Activated naive CD8-positive, alpha-beta T cell treated with anti-CD3 and anti-CD28 coated beads, Interleukin-2, amount 10 ng/mL, durations not matched to agents 7 days and 5 days (primary cell): ENCODE results near the gene CIZ1. TPM values are rescaled to one million over a fixed set of nuclear protein-coding genes. Genes with fewer than 3 reads are reported as not detected.
A peak's percentile ranks its signal among the peaks of the same experiment; 100 is the strongest.
"Not testable (repeated sequence)": the region's sequence is repeated elsewhere in the genome, so short reads cannot be mapped to it uniquely, and the experiment has no call there.

Experiments
- ATAC-seq: fragments of 150-1000 bp; cut with Tn5 transposase; one replicate; pipeline ENCODE4 v1.10.0; 2021; ENCODE audit warnings: low read depth, moderate library complexity
- POLR2A ChIA-PET: fragments of 350-600 bp; sonication (Branson Sonifier 250); formaldehyde crosslinking; loops from one replicate; lab custom pipeline; 2021; ENCODE audit warnings: antibody characterized with exemption; lab: Charles Lee
- DNase-seq: peaks from one replicate; pipeline ENCODE4 v3.0.0; 2021
- H3K27ac Mint-ChIP-seq: one replicate; pipeline ENCODE4 v1.8.0; 2022; ENCODE audit warnings: mild to moderate bottlenecking, mixed read lengths
- H3K27me3 Mint-ChIP-seq: one replicate; pipeline ENCODE4 v1.8.0; 2022; ENCODE audit warnings: mild to moderate bottlenecking, moderate library complexity, mixed read lengths
- H3K36me3 Mint-ChIP-seq: one replicate; pipeline ENCODE4 v1.8.0; 2021; ENCODE audit warnings: mild to moderate bottlenecking, mixed read lengths
- H3K4me1 Mint-ChIP-seq: one replicate; pipeline ENCODE4 v1.8.0; 2021; ENCODE audit warnings: mixed read lengths
- H3K4me3 Mint-ChIP-seq: one replicate; pipeline ENCODE4 v1.8.0; 2022; ENCODE audit warnings: mild to moderate bottlenecking, moderate library complexity, mixed read lengths
- H3K9me3 Mint-ChIP-seq: one replicate; pipeline ENCODE4 v1.8.0; 2021; ENCODE audit warnings: mixed read lengths
- total RNA-seq, 2 experiments: library from RNA; stranded (reverse); gene quantifications; one replicate each; pipeline ENCODE4 v1.2.3, GENCODE V29; 2021

CIZ1 gene
- total RNA-seq, 2 experiments from 2014 or later: 149 to 152 TPM

DNA sequence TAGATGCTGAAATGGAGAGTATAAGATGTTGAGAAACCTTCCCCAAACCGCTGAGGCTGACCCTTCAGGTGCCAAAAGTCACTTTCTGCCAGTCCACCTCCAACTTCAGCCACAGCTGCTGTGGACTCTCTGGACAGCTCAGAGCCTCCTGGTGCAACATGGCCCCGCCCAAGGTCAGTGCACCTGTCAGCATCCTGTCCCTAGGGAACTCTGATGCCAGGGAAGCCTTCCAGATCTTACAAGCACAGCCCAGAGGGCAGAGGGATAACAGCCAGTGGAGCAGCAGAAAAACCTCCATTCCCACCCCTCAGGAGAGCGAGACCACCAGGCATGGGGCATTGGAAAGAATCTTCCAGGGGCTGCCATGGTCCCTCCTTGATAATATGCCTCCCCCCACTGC lies 53.4 kb downstream of the CIZ1 start:
- peaks cover 23% of the 10 kb centered on the region for H3K27me3 Mint-ChIP-seq
- peaks cover 14% of the 10 kb centered on the region for H3K4me1 Mint-ChIP-seq
- H3K36me3 Mint-ChIP-seq: peaks cover 2% of the 10 kb centered on the region
- peaks cover 1% of the 10 kb centered on the region for H3K9me3 Mint-ChIP-seq
- no peak overlapping the region for H3K27ac Mint-ChIP-seq
- no peak overlapping the region for H3K4me3 Mint-ChIP-seq
- POLR2A ChIA-PET: interaction anchor here (1.6 kb wide), 1 partner anchor 55 kb away, joined by 4 read pairs; no protein-coding TSS in a partner anchor
- DNase-seq (no peak), ATAC-seq (no peak)

DNA sequence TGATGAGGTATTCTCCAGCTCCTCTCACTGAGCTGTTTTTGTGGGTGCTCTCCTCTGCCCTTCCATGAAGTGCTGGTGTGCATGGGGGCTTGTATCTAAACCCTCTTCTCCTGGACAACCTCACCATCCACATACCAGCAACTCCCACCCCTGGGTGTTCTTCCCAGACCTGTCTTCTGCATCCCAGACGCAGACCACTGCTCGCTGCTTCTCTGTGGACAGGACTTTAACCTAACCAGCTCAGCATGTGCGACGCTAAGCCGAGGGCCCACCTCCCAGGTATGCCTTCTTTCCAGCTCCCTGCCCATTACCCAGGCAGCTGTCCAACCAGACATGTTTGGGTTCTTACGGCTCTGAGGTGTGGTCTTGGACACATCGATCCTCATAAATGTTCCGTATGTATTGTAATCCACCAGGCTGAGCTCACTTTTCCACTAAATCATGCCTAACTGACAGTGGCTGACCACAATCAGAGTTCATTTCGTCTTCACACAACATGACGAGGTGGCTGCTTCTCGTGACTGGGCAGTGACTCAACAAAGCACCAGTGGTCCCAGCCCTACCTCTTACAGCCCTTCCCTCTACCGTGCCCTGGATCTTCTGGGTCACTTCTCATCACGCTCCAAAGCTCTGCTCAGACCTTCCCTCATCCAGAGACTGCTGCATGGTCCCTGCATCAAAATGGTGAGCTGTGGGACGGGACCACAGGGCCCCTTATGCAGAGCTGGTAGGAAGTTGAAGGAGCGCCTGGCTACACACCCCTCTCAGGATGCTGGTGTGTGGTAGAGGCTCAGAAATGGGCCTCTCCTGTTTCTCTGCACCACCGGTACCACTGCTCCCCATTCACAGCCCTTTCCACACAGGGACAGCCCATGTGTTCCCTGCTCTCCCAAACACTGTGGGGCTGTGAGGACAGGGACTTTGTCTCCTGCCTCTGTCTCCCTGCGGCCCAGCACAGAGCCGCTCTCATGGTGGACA lies 54.3 kb downstream of the CIZ1 start:
- Mint-ChIP-seq H3K36me3 (peaks cover 2% of the 10 kb centered on the region), H3K4me3 (no peak overlapping the region), H3K27me3 (peaks cover 28% of the 10 kb centered on the region), H3K27ac (no peak overlapping the region), H3K4me1 (peaks cover 15% of the 10 kb centered on the region), H3K9me3 (peaks cover 1% of the 10 kb centered on the region)
- ATAC-seq: no peak
- no peak for DNase-seq
- POLR2A ChIA-PET: interaction anchor here (0.6 to 1.6 kb wide), 3 partner anchors 32 to 1458 kb away, joined by 3 to 6 read pairs (median 4); no protein-coding TSS in a partner anchor

DNA sequence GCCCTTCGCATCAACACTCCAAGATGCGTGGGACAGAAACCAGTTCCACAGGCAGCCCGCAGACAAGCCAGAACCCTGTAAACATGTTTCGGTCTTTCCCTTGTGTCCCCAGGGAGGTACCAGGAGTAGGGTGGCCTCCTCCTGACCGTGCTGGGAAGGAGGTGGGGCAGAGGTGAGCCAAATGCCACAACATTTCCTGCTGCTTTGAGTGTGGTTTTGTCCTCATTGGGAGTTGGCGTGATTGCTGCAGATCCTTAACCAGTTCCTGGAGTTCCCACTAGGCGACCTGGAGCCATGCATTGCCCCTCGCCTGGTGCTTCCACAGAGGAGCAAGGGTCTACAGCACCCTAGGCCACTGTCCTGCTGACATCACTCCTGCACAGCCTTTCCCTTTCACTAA lies 55.8 kb downstream of the CIZ1 start:
- POLR2A ChIA-PET, H3K27ac Mint-ChIP-seq, DNase-seq, H3K4me3 Mint-ChIP-seq, H3K36me3 Mint-ChIP-seq, H3K9me3 Mint-ChIP-seq, ATAC-seq: not testable (repeated sequence)
- H3K27me3 Mint-ChIP-seq: peaks cover 38% of the 10 kb centered on the region
- H3K4me1 Mint-ChIP-seq: peaks cover 11% of the 10 kb centered on the region

DNA sequence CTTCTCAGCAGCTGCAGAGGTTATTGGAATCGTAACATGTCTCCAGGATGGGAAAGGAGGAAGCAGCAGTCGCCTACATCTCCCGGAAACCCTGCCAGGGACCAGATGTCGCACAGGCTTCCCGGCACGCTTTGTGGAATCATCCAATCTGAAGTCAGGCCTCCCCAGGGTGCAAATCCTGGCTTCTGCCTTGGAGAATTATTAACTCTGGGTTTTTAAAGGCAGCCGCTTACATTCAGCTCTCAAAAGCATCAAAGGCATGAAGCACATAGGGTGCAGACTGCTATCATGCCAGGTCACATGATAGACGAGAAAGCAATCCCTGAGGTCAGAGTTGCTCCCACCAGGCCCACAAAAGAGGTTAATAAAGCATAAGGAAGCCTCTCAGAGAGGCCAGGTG lies 59.2 kb downstream of the CIZ1 start:
- Mint-ChIP-seq H3K27me3 (peaks cover 38% of the 10 kb centered on the region), H3K4me1 (peaks cover 18% of the 10 kb centered on the region)
- DNase-seq, H3K36me3 Mint-ChIP-seq, H3K9me3 Mint-ChIP-seq, H3K4me3 Mint-ChIP-seq, ATAC-seq, H3K27ac Mint-ChIP-seq, POLR2A ChIA-PET: not testable (repeated sequence)

DNA sequence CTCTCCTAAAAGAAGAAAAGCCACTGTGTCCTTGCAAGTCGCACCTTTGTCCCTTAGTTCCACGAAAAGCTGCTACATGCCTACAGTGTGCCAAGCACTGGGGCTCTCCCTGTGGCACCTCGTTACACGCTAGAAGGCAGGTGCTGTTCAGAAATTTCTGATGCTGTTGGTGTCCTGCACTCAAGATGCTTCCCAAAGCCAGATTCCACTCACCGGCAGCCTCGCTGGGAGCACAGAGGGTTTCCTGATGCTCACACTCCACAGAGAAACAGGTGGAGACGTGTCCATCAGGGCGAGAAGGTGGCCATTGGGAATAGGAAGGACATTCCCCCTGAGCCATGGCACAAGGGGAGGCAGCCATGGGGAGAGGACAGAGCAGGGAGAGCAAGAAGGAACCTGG lies 60.0 kb downstream of the CIZ1 start:
- POLR2A ChIA-PET, H3K27ac Mint-ChIP-seq, H3K4me3 Mint-ChIP-seq, ATAC-seq, H3K36me3 Mint-ChIP-seq, DNase-seq, H3K9me3 Mint-ChIP-seq: not testable (repeated sequence)
- H3K27me3 Mint-ChIP-seq: peaks cover 38% of the 10 kb centered on the region
- H3K4me1 Mint-ChIP-seq: peaks cover 19% of the 10 kb centered on the region

DNA sequence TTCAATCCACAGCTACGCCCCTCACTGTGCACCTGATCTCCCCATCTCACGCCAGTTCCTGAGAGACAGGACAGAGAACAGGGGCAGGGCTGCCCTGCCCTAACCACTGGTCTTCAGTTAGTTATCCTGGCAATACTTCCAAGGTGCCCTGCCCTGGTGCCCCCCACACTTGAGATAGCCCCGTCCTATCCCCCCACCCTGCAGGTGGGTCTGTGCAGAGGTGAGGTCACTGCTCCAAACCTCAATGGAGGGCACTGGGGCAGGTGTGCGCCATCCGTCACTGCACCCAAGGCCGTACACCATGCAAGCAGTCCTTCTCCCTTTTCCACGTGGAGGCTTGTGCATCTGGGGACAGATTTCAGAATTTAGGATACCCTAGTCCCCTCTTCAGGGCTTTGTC lies 60.7 kb downstream of the CIZ1 start:
- H3K27ac Mint-ChIP-seq, ATAC-seq, DNase-seq, H3K36me3 Mint-ChIP-seq, H3K4me3 Mint-ChIP-seq, H3K9me3 Mint-ChIP-seq, POLR2A ChIA-PET: not testable (repeated sequence)
- Mint-ChIP-seq H3K27me3 (peaks cover 36% of the 10 kb centered on the region), H3K4me1 (peaks cover 23% of the 10 kb centered on the region)

DNA sequence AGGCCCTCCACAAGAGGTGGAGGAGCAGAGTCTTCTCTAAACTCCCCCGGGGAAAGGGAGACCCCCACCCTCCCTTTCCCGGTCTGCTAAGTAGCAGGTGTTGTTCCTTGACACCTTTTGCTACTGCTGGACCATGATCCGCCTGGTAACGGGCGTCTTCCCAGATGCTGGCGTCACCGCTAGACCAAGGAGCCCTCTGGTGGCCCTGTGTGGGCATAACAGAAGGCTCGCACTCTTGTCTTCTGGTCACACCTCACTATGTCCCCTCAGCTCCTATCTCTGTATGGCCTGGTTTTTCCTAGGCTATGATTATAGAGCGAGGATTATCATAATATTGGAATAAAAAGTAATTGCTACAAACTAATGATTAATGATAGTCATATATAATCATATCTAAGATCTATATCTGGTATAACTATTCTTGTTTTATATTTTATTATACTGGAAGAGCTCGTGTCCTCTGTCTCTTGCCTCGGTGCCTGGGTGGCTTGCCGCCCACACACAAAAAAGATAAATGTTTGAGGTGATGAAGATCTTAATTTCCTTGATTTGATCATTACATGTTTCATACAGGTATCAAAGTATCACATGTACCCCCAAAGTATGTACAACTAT lies 61.3 kb downstream of the CIZ1 start:
- H3K9me3 Mint-ChIP-seq, H3K27ac Mint-ChIP-seq, ATAC-seq, H3K36me3 Mint-ChIP-seq, POLR2A ChIA-PET: not testable (repeated sequence)
- DNase-seq: peak; percentile 58
- Mint-ChIP-seq H3K4me3 (peak overlapping the region; percentile 58), H3K4me1 (peaks cover 26% of the 10 kb centered on the region), H3K27me3 (peaks cover 34% of the 10 kb centered on the region)

DNA sequence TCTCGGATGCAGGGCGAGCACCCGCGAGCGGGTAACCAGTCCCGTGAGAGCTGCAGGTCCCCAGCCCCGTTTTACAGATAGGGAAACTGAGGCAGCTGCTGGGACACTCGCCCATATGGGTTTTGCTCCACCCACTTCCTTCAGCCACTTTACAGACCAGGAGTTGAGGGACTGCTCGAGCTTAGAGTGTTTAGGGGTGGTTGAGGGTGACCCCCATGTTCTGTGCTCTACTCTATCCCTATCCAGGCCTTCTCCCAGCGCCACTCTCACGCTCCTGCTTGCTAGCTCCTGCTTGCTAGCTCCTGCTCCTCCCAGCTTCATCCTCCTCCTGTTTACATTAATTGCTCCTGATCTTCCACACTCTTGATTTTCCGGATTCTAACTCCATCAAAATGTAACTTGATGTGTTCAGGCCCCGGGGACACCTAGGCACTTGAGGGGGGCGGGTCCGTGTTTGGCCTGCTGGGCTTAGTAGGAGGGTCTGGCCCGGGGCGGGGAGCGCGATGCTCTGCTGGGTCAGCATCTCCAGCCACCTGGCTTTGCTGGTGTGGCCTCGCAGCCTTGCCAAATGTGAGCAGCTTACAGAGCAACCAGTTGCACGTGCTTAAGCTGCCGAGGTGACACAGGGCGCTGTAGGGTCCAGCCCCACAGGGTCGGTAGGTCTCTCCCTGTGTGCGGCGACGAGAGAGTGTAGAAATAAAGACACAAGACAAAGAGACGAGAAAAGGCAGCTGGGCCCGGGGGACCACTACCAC lies 62.4 kb downstream of the CIZ1 start:
- DNase-seq (no peak), ATAC-seq (no peak)
- peak overlapping the region; percentile 95 for H3K27ac Mint-ChIP-seq
- POLR2A ChIA-PET: interaction anchor here (0.9 to 1.2 kb wide), 7 partner anchors 11 to 242 kb away, joined by 3 to 7 read pairs (median 3); partner anchors contain the start of gene BBLN
- H3K27me3 Mint-ChIP-seq: peaks cover 25% of the 10 kb centered on the region
- peak overlapping the region; percentile 96 for H3K4me3 Mint-ChIP-seq
- H3K9me3 Mint-ChIP-seq: no peaks in the 10 kb centered on the region
- no peaks in the 10 kb centered on the region for H3K36me3 Mint-ChIP-seq
- peaks cover 30% of the 10 kb centered on the region for H3K4me1 Mint-ChIP-seq

DNA sequence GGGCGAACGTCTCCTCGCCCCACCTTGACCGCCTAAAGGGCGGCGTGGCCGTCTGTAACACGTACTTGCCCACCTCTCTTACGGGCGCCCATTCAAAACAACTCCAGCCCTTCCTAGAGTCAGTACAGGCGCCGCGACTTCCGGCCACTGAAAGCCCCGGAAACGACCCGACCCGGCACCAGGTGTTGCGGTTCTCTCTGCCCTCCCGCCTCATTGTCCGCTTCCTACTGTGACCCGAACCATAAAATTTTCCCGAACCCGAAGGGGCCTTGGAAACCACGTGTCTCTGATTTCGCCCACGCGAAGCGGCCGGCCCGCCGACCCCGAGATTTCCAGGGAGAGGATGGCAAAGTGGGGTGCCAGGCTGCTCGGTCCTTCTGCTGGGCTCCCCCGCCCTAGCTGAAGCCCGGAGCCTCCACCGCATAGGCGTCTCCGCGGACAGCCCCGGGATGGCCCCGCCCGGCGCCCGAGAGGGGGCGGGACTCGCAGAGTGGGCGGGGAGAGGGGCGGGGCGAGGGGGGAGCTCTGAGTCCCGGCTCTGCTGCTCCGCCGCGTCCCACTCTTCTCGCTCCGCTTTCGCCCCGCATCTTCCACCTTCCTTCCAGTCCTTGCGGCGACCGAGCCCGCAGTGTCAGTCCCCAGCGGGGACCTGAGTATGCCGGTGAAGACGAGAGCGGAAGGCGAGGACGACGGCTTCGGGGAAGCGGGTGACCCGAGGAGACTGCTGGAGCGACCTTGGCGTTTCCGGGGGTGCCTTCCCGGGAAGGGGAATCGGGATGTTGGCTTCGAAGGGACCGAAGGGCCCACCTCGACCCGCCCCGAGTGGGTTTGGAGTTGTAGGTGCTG lies 63.2 kb downstream of the CIZ1 start:
- POLR2A ChIA-PET: interaction anchor here (0.9 to 1.2 kb wide), 8 partner anchors 10 to 242 kb away, joined by 3 to 7 read pairs (median 3); partner anchors contain the start of gene BBLN
- Mint-ChIP-seq H3K27me3 (peaks cover 18% of the 10 kb centered on the region), H3K27ac (peak overlapping the region; percentile 95), H3K4me3 (peak overlapping the region; percentile 96), H3K36me3 (peaks cover 4% of the 10 kb centered on the region), H3K9me3 (no peaks in the 10 kb centered on the region), H3K4me1 (peaks cover 28% of the 10 kb centered on the region)
- DNase-seq: peak; percentile 96
- peak; percentile 80 for ATAC-seq

DNA sequence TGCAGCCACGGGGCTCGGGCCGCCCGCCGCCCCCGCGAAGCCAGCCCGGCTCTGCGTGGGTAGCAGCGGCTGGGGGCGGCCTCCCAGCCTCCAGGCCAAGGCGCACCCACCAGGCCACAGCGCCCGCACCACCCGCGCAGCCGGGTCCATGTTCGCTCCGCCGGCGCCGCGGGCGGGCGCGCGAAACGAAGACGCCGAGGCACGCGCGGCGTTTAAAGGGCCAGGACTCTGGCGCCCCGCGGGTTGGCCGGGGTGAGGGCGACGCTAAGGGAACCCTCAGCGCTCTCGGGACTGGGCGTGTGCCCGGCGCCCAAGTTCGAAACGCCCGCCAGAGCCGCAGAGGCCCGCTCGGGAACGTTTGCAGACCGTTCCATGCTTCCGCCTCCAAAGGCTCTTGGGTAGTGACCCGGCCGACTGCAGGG lies 63.8 kb downstream of the CIZ1 start, which contains the start of gene PTGES2:
Gene PTGES2, minus strand, starts transcription at position 162 of the 422 bp plus-strand sequence. Its CDS starts 12 bp downstream, at position 150.
- Mint-ChIP-seq H3K36me3 (peaks cover 4% of the 10 kb centered on the region), H3K4me3 (peak within 1 kb of the TSS; percentile 96), H3K9me3 (no peaks in the 10 kb centered on the region), H3K4me1 (peaks cover 23% of the 10 kb centered on the region), H3K27me3 (peaks cover 12% of the 10 kb centered on the region), H3K27ac (peak within 1 kb of the TSS; percentile 95)
- POLR2A ChIA-PET: interaction anchor here (0.6 to 1.1 kb wide), 3 partner anchors 10 to 165 kb away, joined by 3 to 7 read pairs (median 3); no protein-coding TSS in a partner anchor
- DNase-seq: peak; percentile 92
- peak; percentile 69 for ATAC-seq

DNA sequence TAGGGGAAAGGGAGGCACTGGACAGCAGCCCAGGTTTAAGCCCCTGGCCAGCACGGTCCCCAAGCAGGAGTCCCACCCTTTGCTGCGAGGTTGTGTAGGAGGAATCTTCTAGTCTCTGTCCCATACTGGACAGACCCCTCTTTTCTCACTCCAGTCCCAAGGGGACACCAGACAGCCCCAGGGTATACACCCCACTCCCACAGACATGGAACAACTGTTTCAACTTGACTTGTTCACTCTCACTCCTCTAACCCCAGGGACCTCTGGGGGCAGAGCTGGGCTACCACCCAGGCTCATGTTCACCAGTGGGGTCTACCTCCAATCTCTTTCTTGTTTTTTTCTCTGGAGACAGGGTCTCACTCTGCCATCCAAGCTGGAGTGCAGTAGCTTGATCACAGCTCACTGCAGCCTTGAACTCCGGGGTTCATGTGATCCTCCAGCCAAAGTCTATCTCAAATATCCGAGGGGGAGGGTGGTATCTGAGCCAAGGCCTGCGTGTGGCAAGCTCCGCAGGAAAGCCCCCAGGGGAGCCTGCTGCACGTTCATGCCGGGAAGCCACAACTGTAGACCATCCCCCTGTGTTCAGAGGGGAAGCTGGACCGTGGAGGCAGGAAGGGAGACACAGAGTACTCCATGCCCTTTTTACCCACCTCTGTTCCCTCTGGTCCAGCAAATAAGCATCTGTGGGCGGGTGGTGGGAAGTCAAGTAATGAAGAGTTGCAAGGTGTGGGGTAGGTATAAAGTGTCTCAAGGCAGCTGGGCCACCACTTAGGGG lies 65.6 kb downstream of the CIZ1 start:
- DNase-seq (no peak), ATAC-seq (no peak)
- Mint-ChIP-seq H3K4me1 (peaks cover 23% of the 10 kb centered on the region), H3K27me3 (no peaks in the 10 kb centered on the region), H3K9me3 (no peaks in the 10 kb centered on the region), H3K27ac (peak overlapping the region; percentile 73), H3K4me3 (peak overlapping the region; percentile 82), H3K36me3 (peaks cover 4% of the 10 kb centered on the region)
- POLR2A ChIA-PET: interaction anchor here (0.7 to 1.2 kb wide), 3 partner anchors 34 to 65 kb away, joined by 3 read pairs; no protein-coding TSS in a partner anchor
